HCT116 (cell line): ENCODE measurements around the gene TK2. TPM values are rescaled to one million over a fixed set of nuclear protein-coding genes. Genes with fewer than 3 reads are reported as not detected.

Experiments
- ATAC-seq: fragments of 200-7000 bp; cut with Tn5 transposase; 2 replicates; pipeline ENCODE4 v1.9.1; 2020; ENCODE audit warnings: mild to moderate bottlenecking, moderate library complexity
- BruUV-seq: library from RNA; stranded (reverse); fragments of 400-500 nt; replicated peaks from 2 replicates; lab custom pipeline; 2021; lab: Mats Ljungman, UMichigan
- CTCF ChIA-PET: fragments of 300-600 bp; sonication (Branson Sonifier 250); formaldehyde crosslinking; loops from one replicate; lab custom pipeline; 2021; ENCODE audit warnings: antibody characterized with exemption; lab: Charles Lee
- POLR2A ChIA-PET: fragments of 300-600, 350-600 bp; sonication (Branson Sonifier 250); formaldehyde crosslinking; loops from one replicate; lab custom pipeline; 2021; ENCODE audit warnings: antibody characterized with exemption; lab: Charles Lee
- RAD21 ChIA-PET, 2 experiments: fragments of 300-600 bp; sonication (Branson Sonifier 250); formaldehyde crosslinking; loops; one replicate each; lab custom pipeline; 2023; ENCODE audit warnings: low total read pairs in 2 of 2; ENCODE audit not compliant: uncharacterized antibody in 2 of 2, unreplicated experiment in 2 of 2, low non-redundant PET in 1 of 2; lab: Charles Lee
- DNase-seq: peaks from one replicate; pipeline ENCODE4 v3.0.0-alpha.2; 2010; ENCODE audit warnings: low read depth, low spot score
- H2AFZ ChIP-seq: fragments of 200-600 bp; shearing (Covaris generic), sonication (generic); 2 replicates; pipeline ENCODE4 v1.6.1; 2017; ENCODE audit warnings: low read depth, mixed run types, mixed read lengths, antibody characterized with exemption, low read length; ENCODE audit not compliant: poor library complexity, severe bottlenecking
- H3K27ac ChIP-seq: 2 replicates; pipeline ENCODE4 v1.5.1; 2012; ENCODE audit warnings: low read depth, low read length
- H3K27me3 ChIP-seq: fragments of 200-600 bp; sonication (generic); 2 replicates; pipeline ENCODE4 v1.6.1; 2016; ENCODE audit warnings: mixed run types, low read length, mixed read lengths; ENCODE audit not compliant: insufficient read depth
- H3K36me3 ChIP-seq, 2 experiments: fragments of 200-500 bp in 1 of 2; fragments of 200-600 bp in 1 of 2; sonication (Bioruptor generic) in 1 of 2; sonication (generic) in 1 of 2; 2 replicates each; pipeline versions ENCODE4 v1.5.1 to v1.6.1; 2014 to 2016; ENCODE audit warnings: low read length in 2 of 2, inconsistent platforms in 1 of 2, mixed read lengths in 1 of 2, mixed run types in 1 of 2; ENCODE audit not compliant: insufficient read depth in 2 of 2, control insufficient read depth in 1 of 2
- H3K4me1 ChIP-seq, 2 experiments: fragments of 200-600 bp in 1 of 2; sonication (generic) in 1 of 2; 2 replicates each; pipeline versions ENCODE4 v1.5.1 to v1.6.1; 2012 to 2017; ENCODE audit warnings: low read length in 2 of 2, inconsistent platforms in 1 of 2, mild to moderate bottlenecking in 1 of 2, mixed read lengths in 1 of 2, mixed run types in 1 of 2, moderate library complexity in 1 of 2; ENCODE audit not compliant: insufficient read depth in 2 of 2, control insufficient read depth in 1 of 2
- H3K4me2 ChIP-seq: fragments of 200-600 bp; sonication (generic); 2 replicates; pipeline ENCODE4 v1.6.1; 2017; ENCODE audit warnings: mixed run types, low read length, mixed read lengths
- H3K4me3 ChIP-seq, 2 experiments: fragments of 200-600 bp in 1 of 2; sonication (generic) in 1 of 2; replicated peaks in 1 of 2; 2 replicates each; pipeline ENCODE4 v1.5.1; 2011 to 2016; ENCODE audit warnings: low read length in 2 of 2, control low read depth in 1 of 2, low read depth in 1 of 2, mild to moderate bottlenecking in 1 of 2, mixed read lengths in 1 of 2, mixed run types in 1 of 2
- H3K79me2 ChIP-seq: fragments of 200-600 bp; sonication (generic); 2 replicates; pipeline ENCODE4 v1.6.1; 2017; ENCODE audit warnings: mild to moderate bottlenecking, mixed run types, low read length, moderate library complexity, mixed read lengths; ENCODE audit not compliant: insufficient read depth
- H3K9ac ChIP-seq: fragments of 200-600 bp; sonication (generic); 2 replicates; pipeline ENCODE4 v1.6.1; 2016; ENCODE audit warnings: low read length, mixed read lengths
- H3K9me2 ChIP-seq: fragments of 200-600 bp; sonication (generic), shearing (Covaris generic); 2 replicates; pipeline ENCODE4 v1.6.1; 2017; ENCODE audit warnings: mixed run types, mild to moderate bottlenecking, moderate library complexity; ENCODE audit not compliant: insufficient read depth
- H3K9me3 ChIP-seq, 2 experiments: fragments of 200-500 bp in 1 of 2; fragments of 200-600 bp in 1 of 2; sonication (Bioruptor generic) in 1 of 2; sonication (generic) in 1 of 2; 2 replicates each; pipeline ENCODE4 v1.6.1; 2014 to 2017; ENCODE audit warnings: low read length in 2 of 2, mixed read lengths in 2 of 2, inconsistent platforms in 1 of 2, low read depth in 1 of 2, mild to moderate bottlenecking in 1 of 2, mixed run types in 1 of 2, moderate library complexity in 1 of 2; ENCODE audit not compliant: control insufficient read depth in 1 of 2, insufficient read depth in 1 of 2
- H4K20me1 ChIP-seq: fragments of 200-600 bp; sonication (generic), shearing (Covaris generic); 2 replicates; pipeline ENCODE4 v1.6.1; 2017; ENCODE audit warnings: mixed run types, mild to moderate bottlenecking, moderate library complexity; ENCODE audit not compliant: insufficient read depth
- CBX3 ChIP-seq: IDR thresholded peaks from 2 replicates; pipeline ENCODE4 v1.6.1; 2012; ENCODE audit warnings: low read depth
- CEBPB ChIP-seq: IDR thresholded peaks from 2 replicates; pipeline ENCODE4 v1.6.1; 2012; ENCODE audit warnings: low read depth
- EGR1 ChIP-seq: IDR thresholded peaks from 2 replicates; pipeline ENCODE4 v1.6.1; 2012; ENCODE audit warnings: low read depth
- ELF1 ChIP-seq: IDR thresholded peaks from 2 replicates; pipeline ENCODE4 v1.6.1; 2012; ENCODE audit warnings: low read depth, borderline replicate concordance
- EZH2 ChIP-seq: fragments of 200-600 bp; sonication (generic); IDR thresholded peaks from 2 replicates; pipeline ENCODE4 v1.6.1; 2017; ENCODE audit warnings: antibody characterized with exemption, mixed run types
- EZH2phosphoT487 ChIP-seq: fragments of 200-600 bp; IDR thresholded peaks from 2 replicates; pipeline ENCODE4 v1.6.1; 2018; ENCODE audit warnings: antibody characterized with exemption, borderline replicate concordance
- FOSL1 ChIP-seq: IDR thresholded peaks from 2 replicates; pipeline ENCODE4 v1.6.1; 2012; ENCODE audit warnings: low read depth
- JUND ChIP-seq: IDR thresholded peaks from 2 replicates; pipeline ENCODE4 v1.6.1; 2012
- POLR2AphosphoS5 ChIP-seq: IDR thresholded peaks from 2 replicates; pipeline ENCODE4 v1.6.1; 2011; ENCODE audit warnings: mild to moderate bottlenecking, low read depth, low read length, moderate library complexity
- SIN3A ChIP-seq: IDR thresholded peaks from 2 replicates; pipeline ENCODE4 v1.6.1; 2012; ENCODE audit warnings: low read depth
- SP1 ChIP-seq: IDR thresholded peaks from 2 replicates; pipeline ENCODE4 v1.6.1; 2012; ENCODE audit warnings: low read depth
- SRF ChIP-seq: IDR thresholded peaks from 2 replicates; pipeline ENCODE4 v1.6.1; 2012; ENCODE audit warnings: low read depth
- TCF7L2 ChIP-seq: IDR thresholded peaks from 2 replicates; pipeline ENCODE4 v1.7.0; 2011; ENCODE audit warnings: borderline replicate concordance, inconsistent platforms; ENCODE audit not compliant: insufficient read depth, insufficient read length; ENCODE audit errors: extremely low read depth
- YY1 ChIP-seq: IDR thresholded peaks from 2 replicates; pipeline ENCODE4 v1.6.1; 2011; ENCODE audit warnings: low read length, low read depth, moderate library complexity, mild to moderate bottlenecking; ENCODE audit not compliant: insufficient replicate concordance; ENCODE audit errors: extremely low read depth
- ZFX ChIP-seq: fragments of 450-650 bp; IDR thresholded peaks from 2 replicates; pipeline ENCODE4 v1.6.1; 2017
- ZNF274 ChIP-seq: fragments of 200-500 bp; sonication (Bioruptor generic); IDR thresholded peaks from 2 replicates; pipeline ENCODE4 v1.6.1; 2014; ENCODE audit warnings: mild to moderate bottlenecking, low read depth, low read length, inconsistent platforms
- intact Hi-C: fragments of 100-400 bp; cut with micrococcal nuclease; formaldehyde crosslinking; loops from 2 replicates; pipeline ENCODE4 v1.10.0; 2022
- total RNA-seq: library from RNA; stranded (reverse); gene quantifications from one replicate; pipeline ENCODE4 v1.2.1, GENCODE V29; 2021; ENCODE audit not compliant: unreplicated experiment
- TF ChIP-seq, protein P1 (sequence below): IDR thresholded peaks from 2 replicates; pipeline ENCODE4 v1.6.1; 2012
- TF ChIP-seq, protein P2 (sequence below): IDR thresholded peaks from 2 replicates; pipeline ENCODE4 v1.6.1; 2012; ENCODE audit warnings: low read depth
- TF ChIP-seq, protein P3 (sequence below): IDR thresholded peaks from 2 replicates; pipeline ENCODE4 v1.6.1; 2011; ENCODE audit warnings: mild to moderate bottlenecking, low read length, moderate library complexity; ENCODE audit not compliant: insufficient replicate concordance; ENCODE audit errors: extremely low read depth
- TF ChIP-seq, protein P4 (sequence below), 3 experiments: fragments of 200-600 bp in 1 of 3; sonication (generic) in 1 of 3; IDR thresholded peaks in 2 of 3; conservative IDR thresholded peaks in 1 of 3; 2 replicates each; pipeline ENCODE4 v1.5.1; 2012 to 2017; ENCODE audit warnings: low read depth in 2 of 3, low read length in 2 of 3, antibody characterized with exemption in 1 of 3, borderline replicate concordance in 1 of 3, control low read depth in 1 of 3, mild to moderate bottlenecking in 1 of 3, mixed read lengths in 1 of 3, mixed run types in 1 of 3, moderate library complexity in 1 of 3; ENCODE audit not compliant: insufficient read depth in 1 of 3

TK2 gene
- total RNA-seq, 1 experiment from 2014 or later, result 15.4 TPM

DNA sequence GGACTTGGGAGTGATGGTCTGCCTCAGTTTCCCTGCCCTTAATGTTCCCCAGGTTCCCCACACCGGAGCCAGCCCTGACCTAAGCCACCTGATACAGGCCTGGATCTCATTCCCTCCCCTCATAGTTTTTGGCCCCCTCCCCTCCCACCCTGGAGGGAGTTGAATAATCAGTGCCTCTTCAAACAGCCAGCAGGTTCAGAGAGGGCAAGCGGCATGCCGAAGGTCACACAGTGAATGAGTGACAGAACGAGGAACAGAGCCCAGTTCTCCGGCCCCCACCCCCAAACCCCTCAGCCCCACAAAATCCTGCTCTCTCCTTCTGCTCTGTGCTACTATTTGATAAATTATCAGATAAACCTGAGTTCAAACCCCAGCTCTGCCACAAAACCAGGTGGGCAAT lies 91.6 kb downstream of the TK2 start:
- H3K27me3 ChIP-seq, result peaks cover 2% of the 10 kb centered on the region; the same call in 1 of the 2 replicates
- H3K4me2 ChIP-seq, result peak overlapping the region; percentile 33
- intact Hi-C loops, result no loop called here
- TF ChIP-seq, protein P1, sequence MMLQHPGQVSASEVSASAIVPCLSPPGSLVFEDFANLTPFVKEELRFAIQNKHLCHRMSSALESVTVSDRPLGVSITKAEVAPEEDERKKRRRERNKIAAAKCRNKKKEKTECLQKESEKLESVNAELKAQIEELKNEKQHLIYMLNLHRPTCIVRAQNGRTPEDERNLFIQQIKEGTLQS, result no peak
- TF ChIP-seq SRF, result no peak
- TF ChIP-seq, protein P2, sequence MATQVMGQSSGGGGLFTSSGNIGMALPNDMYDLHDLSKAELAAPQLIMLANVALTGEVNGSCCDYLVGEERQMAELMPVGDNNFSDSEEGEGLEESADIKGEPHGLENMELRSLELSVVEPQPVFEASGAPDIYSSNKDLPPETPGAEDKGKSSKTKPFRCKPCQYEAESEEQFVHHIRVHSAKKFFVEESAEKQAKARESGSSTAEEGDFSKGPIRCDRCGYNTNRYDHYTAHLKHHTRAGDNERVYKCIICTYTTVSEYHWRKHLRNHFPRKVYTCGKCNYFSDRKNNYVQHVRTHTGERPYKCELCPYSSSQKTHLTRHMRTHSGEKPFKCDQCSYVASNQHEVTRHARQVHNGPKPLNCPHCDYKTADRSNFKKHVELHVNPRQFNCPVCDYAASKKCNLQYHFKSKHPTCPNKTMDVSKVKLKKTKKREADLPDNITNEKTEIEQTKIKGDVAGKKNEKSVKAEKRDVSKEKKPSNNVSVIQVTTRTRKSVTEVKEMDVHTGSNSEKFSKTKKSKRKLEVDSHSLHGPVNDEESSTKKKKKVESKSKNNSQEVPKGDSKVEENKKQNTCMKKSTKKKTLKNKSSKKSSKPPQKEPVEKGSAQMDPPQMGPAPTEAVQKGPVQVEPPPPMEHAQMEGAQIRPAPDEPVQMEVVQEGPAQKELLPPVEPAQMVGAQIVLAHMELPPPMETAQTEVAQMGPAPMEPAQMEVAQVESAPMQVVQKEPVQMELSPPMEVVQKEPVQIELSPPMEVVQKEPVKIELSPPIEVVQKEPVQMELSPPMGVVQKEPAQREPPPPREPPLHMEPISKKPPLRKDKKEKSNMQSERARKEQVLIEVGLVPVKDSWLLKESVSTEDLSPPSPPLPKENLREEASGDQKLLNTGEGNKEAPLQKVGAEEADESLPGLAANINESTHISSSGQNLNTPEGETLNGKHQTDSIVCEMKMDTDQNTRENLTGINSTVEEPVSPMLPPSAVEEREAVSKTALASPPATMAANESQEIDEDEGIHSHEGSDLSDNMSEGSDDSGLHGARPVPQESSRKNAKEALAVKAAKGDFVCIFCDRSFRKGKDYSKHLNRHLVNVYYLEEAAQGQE, result no peak
- no peak for TF ChIP-seq ZNF274
- no peak for TF ChIP-seq CBX3
- TF ChIP-seq CEBPB, result no peak
- TF ChIP-seq SP1, result no peak
- TF ChIP-seq EZH2, result no peak
- TF ChIP-seq TCF7L2, result no peak
- no peak for TF ChIP-seq POLR2AphosphoS5
- TF ChIP-seq, protein P3, sequence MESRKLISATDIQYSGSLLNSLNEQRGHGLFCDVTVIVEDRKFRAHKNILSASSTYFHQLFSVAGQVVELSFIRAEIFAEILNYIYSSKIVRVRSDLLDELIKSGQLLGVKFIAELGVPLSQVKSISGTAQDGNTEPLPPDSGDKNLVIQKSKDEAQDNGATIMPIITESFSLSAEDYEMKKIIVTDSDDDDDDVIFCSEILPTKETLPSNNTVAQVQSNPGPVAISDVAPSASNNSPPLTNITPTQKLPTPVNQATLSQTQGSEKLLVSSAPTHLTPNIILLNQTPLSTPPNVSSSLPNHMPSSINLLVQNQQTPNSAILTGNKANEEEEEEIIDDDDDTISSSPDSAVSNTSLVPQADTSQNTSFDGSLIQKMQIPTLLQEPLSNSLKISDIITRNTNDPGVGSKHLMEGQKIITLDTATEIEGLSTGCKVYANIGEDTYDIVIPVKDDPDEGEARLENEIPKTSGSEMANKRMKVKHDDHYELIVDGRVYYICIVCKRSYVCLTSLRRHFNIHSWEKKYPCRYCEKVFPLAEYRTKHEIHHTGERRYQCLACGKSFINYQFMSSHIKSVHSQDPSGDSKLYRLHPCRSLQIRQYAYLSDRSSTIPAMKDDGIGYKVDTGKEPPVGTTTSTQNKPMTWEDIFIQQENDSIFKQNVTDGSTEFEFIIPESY, result no peak
- no peak for TF ChIP-seq EZH2phosphoT487
- no peak for TF ChIP-seq ZFX
- no peak for TF ChIP-seq JUND
- TF ChIP-seq SIN3A, result no peak
- TF ChIP-seq YY1, result no peak
- TF ChIP-seq, protein P4, sequence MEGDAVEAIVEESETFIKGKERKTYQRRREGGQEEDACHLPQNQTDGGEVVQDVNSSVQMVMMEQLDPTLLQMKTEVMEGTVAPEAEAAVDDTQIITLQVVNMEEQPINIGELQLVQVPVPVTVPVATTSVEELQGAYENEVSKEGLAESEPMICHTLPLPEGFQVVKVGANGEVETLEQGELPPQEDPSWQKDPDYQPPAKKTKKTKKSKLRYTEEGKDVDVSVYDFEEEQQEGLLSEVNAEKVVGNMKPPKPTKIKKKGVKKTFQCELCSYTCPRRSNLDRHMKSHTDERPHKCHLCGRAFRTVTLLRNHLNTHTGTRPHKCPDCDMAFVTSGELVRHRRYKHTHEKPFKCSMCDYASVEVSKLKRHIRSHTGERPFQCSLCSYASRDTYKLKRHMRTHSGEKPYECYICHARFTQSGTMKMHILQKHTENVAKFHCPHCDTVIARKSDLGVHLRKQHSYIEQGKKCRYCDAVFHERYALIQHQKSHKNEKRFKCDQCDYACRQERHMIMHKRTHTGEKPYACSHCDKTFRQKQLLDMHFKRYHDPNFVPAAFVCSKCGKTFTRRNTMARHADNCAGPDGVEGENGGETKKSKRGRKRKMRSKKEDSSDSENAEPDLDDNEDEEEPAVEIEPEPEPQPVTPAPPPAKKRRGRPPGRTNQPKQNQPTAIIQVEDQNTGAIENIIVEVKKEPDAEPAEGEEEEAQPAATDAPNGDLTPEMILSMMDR (IDR thresholded peaks at IDR 0.05 in 2 of 3, conservative IDR thresholded peaks at IDR 0.05 in 1 of 3; ENCODE audit: borderline replicate concordance in 1 of 3, insufficient read depth in 1 of 3, low read depth in 2 of 3, low read length in 2 of 3), result no peak
- TF ChIP-seq ELF1, result no peak
- no peak for TF ChIP-seq FOSL1
- TF ChIP-seq EGR1, result no peak
- TF ChIP-seq, all 23 proteins: peak for 0
- no peaks in the 10 kb centered on the region for H3K9me3 ChIP-seq
- no peaks in the 10 kb centered on the region for H3K9me2 ChIP-seq
- CTCF ChIA-PET, result no interaction called here
- no peak overlapping the region for H3K4me3 ChIP-seq
- H3K9ac ChIP-seq, result no peak overlapping the region
- POLR2A ChIA-PET, result no interaction called here
- no peaks in the 10 kb centered on the region for H4K20me1 ChIP-seq
- BruUV-seq, result no TSS peak
- no peak for DNase-seq
- H3K79me2 ChIP-seq, result no peaks in the 10 kb centered on the region
- RAD21 ChIA-PET, result no interaction called here
- H3K27ac ChIP-seq, result no peak overlapping the region
- H3K36me3 ChIP-seq, result no peaks in the 10 kb centered on the region
- H3K4me1 ChIP-seq, result peaks cover 0 to 8% of the 10 kb centered on the region in 2 experiments; a peak in 2 of 4 replicates
- no peak for ATAC-seq
- no peak overlapping the region for H2AFZ ChIP-seq
